GM12892 (cell line): Measurements from ENCODE around the gene MYLK.
"Not testable (repeated sequence)": the region's sequence is repeated elsewhere in the genome, so short reads cannot be mapped to it uniquely, and the experiment has no call there.

Experiments used
- POLR2A ChIP-seq: IDR thresholded peaks from 2 replicates; pipeline ENCODE4 v1.6.1; 2011; ENCODE audit warnings: low read depth, low read length, control low read depth
- POLR2AphosphoS5 ChIP-seq: IDR thresholded peaks from 2 replicates; pipeline ENCODE4 v1.6.1; 2011; ENCODE audit warnings: low read depth, low read length, control low read depth
- TAF1 ChIP-seq: IDR thresholded peaks from 2 replicates; pipeline ENCODE4 v1.6.1; 2011; ENCODE audit warnings: low read depth, mild to moderate bottlenecking, control low read depth, low read length, borderline replicate concordance

GRCh38 chr3:123702057-123702456, 182.1 kb downstream of the MYLK start:
- not testable (repeated sequence) for TF ChIP-seq POLR2A, TAF1, POLR2AphosphoS5
